Stimulated activated naive CD8-positive, alpha-beta T cell treated with anti-CD3 and anti-CD28 coated beads, Interleukin-15, Interleukin-2, amounts not matched to agents 100 ng/mL and 50 ng/mL, for 24 hours (primary cell): ENCODE measurements around the gene JAK1.
A peak's percentile ranks its signal among the peaks of the same experiment; 100 is the strongest.
"Not testable (repeated sequence)": the region's sequence is repeated elsewhere in the genome, so short reads cannot be mapped to it uniquely, and the experiment has no call there.

Experiments used
- H3K27ac Mint-ChIP-seq: one replicate; pipeline ENCODE4 v1.8.0; 2021; ENCODE audit warnings: mild to moderate bottlenecking, mixed read lengths
- H3K27me3 Mint-ChIP-seq: one replicate; pipeline ENCODE4 v1.8.0; 2021; ENCODE audit warnings: mixed read lengths
- H3K36me3 Mint-ChIP-seq: one replicate; pipeline ENCODE4 v1.8.0; 2021; ENCODE audit warnings: low read depth, mixed read lengths
- H3K4me1 Mint-ChIP-seq: one replicate; pipeline ENCODE4 v1.8.0; 2021; ENCODE audit warnings: low read depth, mixed read lengths
- H3K4me3 Mint-ChIP-seq: one replicate; pipeline ENCODE4 v1.8.0; 2021; ENCODE audit warnings: mild to moderate bottlenecking, mixed read lengths
- H3K9me3 Mint-ChIP-seq: one replicate; pipeline ENCODE4 v1.8.0; 2021; ENCODE audit warnings: mixed read lengths

Gene JAK1

DNA sequence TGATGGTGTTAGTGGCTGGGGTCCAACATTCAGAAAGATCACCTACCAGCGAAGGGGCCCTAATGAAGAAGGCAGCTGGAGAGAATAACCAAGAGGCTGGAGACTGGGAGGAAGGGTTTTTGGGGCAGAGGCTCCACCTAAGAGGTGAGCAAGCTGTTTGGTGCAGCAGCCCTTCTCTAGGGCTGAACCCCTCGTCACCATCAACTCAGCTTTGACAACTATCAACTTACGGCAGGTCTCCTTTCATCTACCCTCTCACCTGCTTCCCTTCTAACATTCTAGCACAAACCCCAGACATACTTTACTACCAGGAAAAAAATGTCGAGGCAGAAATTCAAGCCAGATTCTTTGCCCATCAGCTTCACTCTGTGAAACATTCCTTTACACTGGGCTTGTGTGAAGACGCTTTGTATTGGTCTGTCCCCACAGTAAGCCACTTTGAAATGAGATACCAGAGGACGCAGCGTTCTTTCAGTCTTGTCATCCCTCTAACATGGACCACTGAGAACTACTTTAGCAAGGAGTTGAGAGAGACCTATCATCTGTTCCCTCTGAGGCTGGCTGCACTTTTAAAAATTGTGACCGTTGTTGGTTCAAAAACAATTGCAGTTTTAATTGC, 136.8 kb downstream of the JAK1 start:
- no peak overlapping the region for H3K27ac Mint-ChIP-seq
- H3K36me3 Mint-ChIP-seq: peaks cover 14% of the 10 kb centered on the region
- H3K9me3 Mint-ChIP-seq: no peaks in the 10 kb centered on the region
- no peaks in the 10 kb centered on the region for H3K27me3 Mint-ChIP-seq
- peaks cover 41% of the 10 kb centered on the region for H3K4me1 Mint-ChIP-seq
- H3K4me3 Mint-ChIP-seq: no peak overlapping the region

GRCh38 chr1:64828829-64829228, 137.5 kb downstream of the JAK1 start:
- H3K4me3 Mint-ChIP-seq: peak overlapping the region; percentile 14
- no peaks in the 10 kb centered on the region for H3K9me3 Mint-ChIP-seq
- peaks cover 7% of the 10 kb centered on the region for H3K36me3 Mint-ChIP-seq
- peaks cover 47% of the 10 kb centered on the region for H3K4me1 Mint-ChIP-seq
- no peaks in the 10 kb centered on the region for H3K27me3 Mint-ChIP-seq
- H3K27ac Mint-ChIP-seq: peak overlapping the region; percentile 71

DNA sequence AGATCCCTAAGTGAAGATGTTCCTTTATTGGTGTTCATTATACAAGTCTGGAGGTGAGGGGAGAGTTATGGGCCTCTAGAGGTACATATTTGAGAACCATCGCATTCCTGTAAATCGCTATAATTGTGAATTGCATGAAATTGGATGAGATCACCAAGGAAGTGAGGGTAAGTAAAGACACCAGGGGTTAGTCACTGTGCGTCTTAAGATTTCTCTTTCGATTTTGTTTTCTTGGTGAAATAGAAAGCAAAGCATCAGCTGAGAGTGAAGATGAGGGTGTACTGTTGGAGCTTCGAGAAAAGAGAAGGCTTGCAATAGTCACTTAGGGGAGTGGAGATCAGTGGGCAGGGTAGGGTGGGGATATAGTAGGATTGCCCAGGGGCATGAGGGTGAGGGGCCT, 139.4 kb downstream of the JAK1 start:
- Mint-ChIP-seq H3K36me3 (no peaks in the 10 kb centered on the region), H3K27me3 (no peaks in the 10 kb centered on the region), H3K4me1 (peaks cover 47% of the 10 kb centered on the region), H3K9me3 (no peaks in the 10 kb centered on the region), H3K4me3 (peak overlapping the region; percentile 30), H3K27ac (peak overlapping the region; percentile 70)

DNA sequence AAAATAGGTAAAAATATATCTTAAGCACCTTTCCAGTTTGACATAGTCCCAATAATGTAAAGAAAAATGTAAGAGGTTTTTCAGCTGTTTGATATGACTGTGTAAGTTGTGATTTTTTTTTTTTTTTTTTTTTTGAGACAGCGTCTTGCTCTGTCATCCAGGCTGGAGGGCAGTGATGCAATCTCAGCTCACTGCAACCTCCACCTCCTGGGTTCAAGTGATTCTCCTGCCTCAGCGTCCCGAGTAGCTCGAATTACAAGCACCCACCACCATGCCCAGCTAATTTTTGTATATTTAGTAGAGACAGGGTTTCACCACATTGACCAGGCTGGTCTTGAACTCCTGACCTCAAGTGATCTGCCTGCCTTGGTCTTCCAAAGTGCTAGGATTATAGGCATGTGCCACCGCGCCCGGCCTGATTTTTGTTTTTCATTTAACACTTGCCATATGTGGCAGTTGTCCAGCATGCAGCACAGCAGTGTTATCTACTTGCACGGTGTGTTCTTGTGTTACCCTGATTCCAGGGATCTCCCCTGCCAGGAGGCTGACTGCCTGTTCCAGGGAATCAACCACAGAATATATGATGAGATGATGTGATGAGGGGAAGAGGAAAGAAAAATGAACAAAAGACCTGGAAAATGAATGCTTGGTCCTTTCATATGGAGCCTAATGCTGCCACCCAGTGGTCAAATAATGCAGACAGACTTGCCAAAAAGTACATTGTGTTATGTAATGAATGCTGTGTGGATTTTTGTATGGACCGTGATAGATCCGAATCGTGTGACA, 142.5 kb downstream of the JAK1 start:
- H3K4me1 Mint-ChIP-seq: peaks cover 34% of the 10 kb centered on the region
- H3K27ac Mint-ChIP-seq: no peak overlapping the region
- no peaks in the 10 kb centered on the region for H3K27me3 Mint-ChIP-seq
- no peaks in the 10 kb centered on the region for H3K9me3 Mint-ChIP-seq
- H3K4me3 Mint-ChIP-seq: no peak overlapping the region
- H3K36me3 Mint-ChIP-seq: no peaks in the 10 kb centered on the region

GRCh38 chr1:64822621-64823020, 143.7 kb downstream of the JAK1 start:
- Mint-ChIP-seq H3K9me3 (no peaks in the 10 kb centered on the region), H3K4me3 (no peak overlapping the region), H3K4me1 (peaks cover 21% of the 10 kb centered on the region), H3K27me3 (no peaks in the 10 kb centered on the region), H3K36me3 (no peaks in the 10 kb centered on the region), H3K27ac (no peak overlapping the region)

DNA sequence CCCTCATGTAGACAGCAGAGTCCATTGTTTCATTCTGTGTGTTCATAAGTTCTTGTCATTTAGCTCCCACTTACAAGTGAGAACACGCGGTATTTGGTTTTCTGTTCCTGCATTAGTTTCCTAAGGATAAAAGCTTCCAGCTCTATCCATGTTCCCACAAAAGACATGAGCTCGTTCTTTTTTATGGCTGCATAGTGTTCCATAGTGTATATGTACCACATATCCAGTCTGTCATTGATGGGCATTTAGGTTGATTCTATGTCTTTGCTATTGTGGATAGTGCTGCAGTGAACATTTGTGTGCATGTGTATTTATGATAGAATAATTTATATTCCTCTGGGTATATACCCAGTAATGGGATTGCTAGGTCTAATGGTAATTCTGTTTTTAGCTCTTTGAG, 145.8 kb downstream of the JAK1 start:
- H3K27me3 Mint-ChIP-seq, H3K4me3 Mint-ChIP-seq, H3K4me1 Mint-ChIP-seq, H3K27ac Mint-ChIP-seq, H3K36me3 Mint-ChIP-seq, H3K9me3 Mint-ChIP-seq: not testable (repeated sequence)

DNA sequence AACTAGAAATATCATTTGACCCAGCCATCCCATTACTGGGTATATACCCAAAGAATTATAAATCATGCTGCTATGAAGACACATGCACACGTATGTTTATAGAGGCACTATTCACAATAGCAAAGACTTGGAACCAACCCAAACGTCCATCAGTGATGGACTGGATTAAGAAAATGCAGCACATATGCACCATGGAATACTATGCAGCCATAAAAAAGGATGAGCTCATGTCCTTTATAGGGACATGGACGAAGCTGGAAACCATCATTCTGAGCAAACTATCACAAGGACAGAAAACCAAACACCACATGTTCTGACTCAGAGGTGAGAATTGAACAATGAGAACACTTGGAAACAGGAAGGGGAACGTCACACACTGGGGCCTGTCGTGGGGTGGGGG, 149.0 kb downstream of the JAK1 start:
- not testable (repeated sequence) for H3K27ac Mint-ChIP-seq, H3K4me3 Mint-ChIP-seq, H3K4me1 Mint-ChIP-seq, H3K36me3 Mint-ChIP-seq, H3K9me3 Mint-ChIP-seq, H3K27me3 Mint-ChIP-seq

DNA sequence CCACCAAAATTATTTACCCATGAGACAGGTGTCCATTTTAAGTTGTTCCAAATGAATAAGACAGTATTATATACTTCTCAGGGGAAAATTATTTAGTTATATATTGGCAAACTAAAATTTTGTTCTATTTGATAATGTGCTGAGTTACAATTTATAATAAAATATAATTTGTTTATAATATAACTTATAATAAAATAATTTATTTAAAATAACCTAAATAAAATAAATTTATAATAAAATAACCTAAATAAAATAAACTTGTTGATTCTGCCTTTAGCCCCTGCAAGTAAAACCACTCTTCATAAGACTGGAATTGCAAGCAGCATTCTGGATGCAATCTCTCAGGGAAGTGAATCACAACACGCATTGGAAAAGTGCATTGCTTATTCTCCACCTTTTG, 151.9 kb downstream of the JAK1 start:
- Mint-ChIP-seq H3K9me3 (peaks cover 3% of the 10 kb centered on the region), H3K27me3 (no peaks in the 10 kb centered on the region), H3K36me3 (no peaks in the 10 kb centered on the region), H3K27ac (no peak overlapping the region), H3K4me1 (no peaks in the 10 kb centered on the region), H3K4me3 (no peak overlapping the region)

DNA sequence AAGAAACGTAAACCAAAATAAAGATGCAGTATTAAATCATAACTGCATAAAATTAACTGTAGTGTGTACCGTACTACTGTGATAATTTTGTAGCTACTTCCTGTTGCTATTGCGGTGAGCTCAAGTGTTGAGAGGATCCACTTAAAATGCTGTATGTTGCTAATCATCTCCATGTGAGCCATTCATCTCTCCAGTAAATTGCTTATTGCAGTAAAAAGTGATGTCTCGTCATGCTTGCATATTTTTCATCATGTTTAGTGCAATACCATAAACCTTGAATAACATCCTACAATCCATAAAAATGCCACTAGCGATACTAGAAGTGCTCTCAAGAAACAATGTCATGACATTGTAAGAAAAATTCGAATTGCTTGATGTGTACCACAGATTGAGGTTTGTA, 155.2 kb downstream of the JAK1 start:
- H3K4me1 Mint-ChIP-seq: no peaks in the 10 kb centered on the region
- H3K9me3 Mint-ChIP-seq: no peaks in the 10 kb centered on the region
- H3K27ac Mint-ChIP-seq: no peak overlapping the region
- no peak overlapping the region for H3K4me3 Mint-ChIP-seq
- no peaks in the 10 kb centered on the region for H3K36me3 Mint-ChIP-seq
- no peaks in the 10 kb centered on the region for H3K27me3 Mint-ChIP-seq

DNA sequence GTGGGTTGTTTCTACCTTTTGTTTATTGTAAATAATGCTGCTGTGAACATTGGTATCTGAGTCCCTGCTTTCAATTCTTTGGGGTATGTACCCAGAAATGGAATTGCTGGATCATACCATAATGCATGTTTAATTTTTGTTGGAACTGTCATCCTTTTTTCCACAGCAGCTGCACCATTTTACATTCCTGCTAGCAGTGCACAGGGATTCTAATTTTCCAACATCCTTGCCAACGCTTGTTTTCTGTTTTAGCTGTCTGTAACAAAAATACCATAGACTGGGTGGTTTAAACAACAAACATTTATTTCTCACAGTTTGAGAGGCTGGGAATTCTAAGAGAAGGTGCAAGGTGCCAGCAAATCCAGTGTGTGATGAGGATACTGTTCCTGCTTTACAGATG, 156.3 kb downstream of the JAK1 start:
- no peaks in the 10 kb centered on the region for H3K4me1 Mint-ChIP-seq
- H3K9me3 Mint-ChIP-seq: no peaks in the 10 kb centered on the region
- H3K27ac Mint-ChIP-seq: no peak overlapping the region
- no peaks in the 10 kb centered on the region for H3K27me3 Mint-ChIP-seq
- no peak overlapping the region for H3K4me3 Mint-ChIP-seq
- no peaks in the 10 kb centered on the region for H3K36me3 Mint-ChIP-seq

- Mint-ChIP-seq H3K4me1 (no peaks in the 10 kb centered on the region), H3K36me3 (no peaks in the 10 kb centered on the region), H3K4me3 (no peak overlapping the region), H3K27me3 (no peaks in the 10 kb centered on the region), H3K27ac (no peak overlapping the region), H3K9me3 (no peaks in the 10 kb centered on the region)
Measured at GRCh38 chr1:64809309-64809708, 157.0 kb downstream of the JAK1 start.

GRCh38 chr1:64801851-64802523, 164.4 kb downstream of the JAK1 start:
- H3K4me3 Mint-ChIP-seq: no peak overlapping the region
- H3K27me3 Mint-ChIP-seq: no peaks in the 10 kb centered on the region
- H3K27ac Mint-ChIP-seq: no peak overlapping the region
- peaks cover 4% of the 10 kb centered on the region for H3K36me3 Mint-ChIP-seq
- H3K4me1 Mint-ChIP-seq: no peaks in the 10 kb centered on the region
- H3K9me3 Mint-ChIP-seq: peaks cover 6% of the 10 kb centered on the region

DNA sequence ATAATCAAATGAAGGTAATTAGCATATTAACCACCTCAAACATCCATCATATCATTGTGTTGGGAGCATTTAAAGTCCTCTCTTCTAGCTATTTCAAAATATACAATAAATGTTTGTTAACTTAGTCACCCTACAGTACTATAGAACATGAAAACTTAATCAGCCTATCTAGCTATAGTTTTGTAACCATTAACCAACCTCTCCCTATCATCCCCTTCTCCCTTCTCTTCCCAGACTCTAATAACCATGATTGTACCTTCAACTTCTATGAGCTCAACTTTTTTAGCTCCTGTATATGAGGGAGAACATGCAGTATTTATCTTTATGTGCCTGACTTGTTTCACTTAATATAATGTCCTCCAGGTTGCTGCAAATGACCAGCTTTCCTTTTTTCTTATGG, 167.5 kb downstream of the JAK1 start:
- H3K36me3 Mint-ChIP-seq: peaks cover 4% of the 10 kb centered on the region
- no peaks in the 10 kb centered on the region for H3K4me1 Mint-ChIP-seq
- H3K4me3 Mint-ChIP-seq: no peak overlapping the region
- peaks cover 6% of the 10 kb centered on the region for H3K9me3 Mint-ChIP-seq
- H3K27me3 Mint-ChIP-seq: no peaks in the 10 kb centered on the region
- no peak overlapping the region for H3K27ac Mint-ChIP-seq

GRCh38 chr1:64790832-64791487, 175.4 kb downstream of the JAK1 start:
- Mint-ChIP-seq H3K27me3 (no peaks in the 10 kb centered on the region), H3K27ac (no peak overlapping the region), H3K4me1 (no peaks in the 10 kb centered on the region), H3K4me3 (no peak overlapping the region), H3K36me3 (peaks cover 14% of the 10 kb centered on the region), H3K9me3 (peaks cover 20% of the 10 kb centered on the region)
